GM21717 (cell line): ENCODE data around the gene RMND5B.
"Not testable (repeated sequence)": the region's sequence is repeated elsewhere in the genome, so short reads cannot be mapped to it uniquely, and the experiment has no call there.

Experiments
- ATAC-seq: cut with Tn5 transposase; IDR thresholded peaks from one replicate; pipeline ENCODE4 v1.9.1; 2021; ENCODE audit warnings: mild to moderate bottlenecking, moderate library complexity; ENCODE audit not compliant: unreplicated experiment

RMND5B gene, protein sequence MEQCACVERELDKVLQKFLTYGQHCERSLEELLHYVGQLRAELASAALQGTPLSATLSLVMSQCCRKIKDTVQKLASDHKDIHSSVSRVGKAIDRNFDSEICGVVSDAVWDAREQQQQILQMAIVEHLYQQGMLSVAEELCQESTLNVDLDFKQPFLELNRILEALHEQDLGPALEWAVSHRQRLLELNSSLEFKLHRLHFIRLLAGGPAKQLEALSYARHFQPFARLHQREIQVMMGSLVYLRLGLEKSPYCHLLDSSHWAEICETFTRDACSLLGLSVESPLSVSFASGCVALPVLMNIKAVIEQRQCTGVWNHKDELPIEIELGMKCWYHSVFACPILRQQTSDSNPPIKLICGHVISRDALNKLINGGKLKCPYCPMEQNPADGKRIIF

DNA sequence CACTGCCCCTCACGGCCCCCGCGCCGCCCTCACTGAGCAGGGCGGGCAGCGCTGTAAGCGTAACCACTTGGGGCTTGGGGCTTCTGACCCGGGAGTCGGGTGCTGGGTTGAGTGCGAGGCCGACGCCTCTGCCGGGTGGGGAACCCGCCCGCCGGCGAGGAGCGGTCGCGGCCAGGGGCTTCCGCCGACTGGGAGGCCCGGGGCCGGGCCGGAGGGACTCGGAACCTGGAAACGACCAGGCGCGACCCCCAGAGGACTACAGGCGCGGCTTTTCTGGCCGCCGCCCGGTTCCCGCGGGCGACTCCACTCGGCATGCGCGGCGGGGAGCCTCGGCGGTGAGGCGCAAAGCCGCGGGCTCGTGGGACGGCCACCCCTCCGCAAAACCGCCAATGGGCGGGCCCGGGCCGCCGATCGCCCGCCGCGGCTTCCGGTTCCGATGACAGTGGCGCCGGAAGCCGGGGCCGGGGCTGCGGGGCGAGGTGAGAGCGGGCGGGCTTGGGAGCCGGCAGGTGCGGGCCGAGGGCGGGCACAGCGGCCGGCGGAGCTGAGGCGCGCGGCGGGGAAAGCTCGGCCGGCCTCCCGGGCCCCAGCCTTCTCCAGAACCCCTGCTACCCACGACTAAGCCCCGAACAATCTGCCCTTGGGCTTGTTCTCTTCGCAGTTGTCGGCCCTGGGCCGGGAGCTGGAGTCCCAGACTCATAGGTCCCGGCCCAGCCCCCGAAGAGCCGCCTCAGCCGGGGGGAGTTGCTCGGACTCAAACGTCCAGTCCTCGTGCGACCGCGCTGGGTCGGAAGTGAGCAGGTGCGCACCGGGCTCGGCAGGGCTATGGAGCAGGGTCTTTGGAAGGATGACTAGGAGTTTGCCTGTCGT is at the start of gene RMND5B:
Gene RMND5B, plus strand, starts transcription at position 439 of the 870 bp plus-strand sequence. CDS start 7,106 bp downstream, outside the sequence.
- ATAC-seq, result peak; percentile 82

DNA sequence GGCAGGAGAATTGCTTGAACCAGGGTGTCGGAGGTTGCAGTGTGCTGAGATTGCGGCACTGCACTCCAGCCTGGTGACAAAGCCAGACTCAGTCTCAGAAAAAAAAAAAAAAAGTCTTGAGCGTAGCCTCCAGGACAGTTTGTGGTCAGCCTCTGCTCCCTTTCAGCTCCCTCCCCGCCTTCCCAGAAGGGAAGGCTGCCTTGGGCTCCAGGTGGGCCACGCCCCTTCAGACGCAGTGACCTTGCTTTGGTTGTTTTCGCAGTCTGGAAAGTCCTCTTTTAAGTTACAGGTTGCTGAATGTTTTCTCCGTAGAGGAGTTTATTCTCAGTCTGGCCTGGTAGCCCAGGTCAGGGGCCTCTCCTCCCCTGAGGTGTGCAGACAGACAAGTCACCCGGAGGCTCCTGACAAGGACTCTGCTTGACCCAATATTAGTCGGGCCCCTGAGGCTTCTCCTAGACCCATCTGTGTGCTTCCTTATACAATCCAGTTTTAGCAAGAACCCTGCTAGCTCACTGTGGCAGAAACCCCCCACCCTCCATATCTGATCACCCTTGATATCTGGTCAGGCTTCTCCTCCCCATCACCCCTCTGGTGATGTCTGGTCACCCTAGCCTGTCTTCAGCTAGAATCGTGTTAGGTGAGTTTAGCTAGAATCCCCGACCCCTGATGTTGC is 49.1 kb upstream of the RMND5B start:
- ATAC-seq, result no peak

DNA sequence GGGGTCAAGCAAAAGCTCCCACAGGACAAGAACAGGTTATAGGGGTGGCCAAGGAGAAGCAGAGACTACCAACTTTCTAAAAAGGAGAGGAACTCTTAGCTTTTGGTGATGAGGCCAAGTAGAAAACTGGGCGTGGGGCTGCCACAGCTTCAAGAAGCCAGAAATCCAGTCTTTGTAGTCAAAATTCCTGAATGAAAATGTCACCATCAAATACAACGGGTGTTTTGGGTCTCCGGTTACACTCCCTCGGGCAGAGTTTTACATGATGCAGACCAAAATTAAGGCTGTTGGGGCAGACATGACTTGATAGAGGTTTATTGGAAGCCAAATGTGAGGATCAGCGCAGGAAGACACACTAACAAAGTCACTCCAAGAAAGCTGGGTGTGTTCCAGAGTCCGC is 46.9 kb upstream of the RMND5B start:
- no peak for ATAC-seq

DNA sequence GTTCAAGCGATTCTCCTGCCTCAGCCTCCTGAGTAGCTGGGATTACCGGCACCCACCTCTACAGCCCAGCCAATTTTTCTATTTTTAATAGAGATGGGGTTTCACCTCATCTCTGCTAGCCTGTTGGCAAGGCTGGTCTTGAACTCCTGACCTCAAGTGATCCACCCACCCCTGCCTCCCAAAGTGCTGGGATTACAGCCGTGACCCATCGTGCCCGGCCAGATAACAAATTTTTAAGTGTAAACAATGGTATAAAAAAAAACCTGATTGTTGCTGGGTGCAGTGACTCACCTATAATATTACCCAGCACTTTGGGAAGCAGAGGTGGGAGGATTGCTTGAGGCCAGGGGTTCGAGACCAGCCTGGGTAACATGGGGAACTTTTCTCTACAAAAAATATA is 45.5 kb upstream of the RMND5B start:
- no peak for ATAC-seq

GRCh38 chr5:178086266-178086665 is 44.5 kb upstream of the RMND5B start:
- no peak for ATAC-seq

DNA sequence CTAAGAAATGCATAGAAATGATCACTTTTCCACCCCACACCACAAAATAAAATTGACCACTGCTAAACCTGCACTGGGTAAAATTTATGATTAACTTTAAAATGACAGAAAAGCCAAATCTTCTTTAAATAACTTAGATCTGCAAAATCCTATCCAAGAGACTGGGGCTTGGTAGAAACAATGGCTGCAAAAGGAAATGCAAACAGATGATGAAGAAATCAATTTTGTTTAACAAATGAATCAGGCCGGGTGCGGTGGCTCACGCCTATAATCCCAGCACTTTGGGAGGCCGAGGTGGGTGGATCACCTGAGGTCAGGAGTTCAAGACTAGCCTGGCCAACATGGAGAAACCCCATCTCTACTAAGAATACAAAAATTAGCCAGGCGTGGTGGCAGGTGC is 43.6 kb upstream of the RMND5B start:
- ATAC-seq, result not testable (repeated sequence)

- ATAC-seq, result peak; percentile 53
Measured at GRCh38 chr5:178090856-178091255, 40.0 kb upstream of the RMND5B start.

GRCh38 chr5:178093134-178093533 is 37.7 kb upstream of the RMND5B start:
- no peak for ATAC-seq

DNA sequence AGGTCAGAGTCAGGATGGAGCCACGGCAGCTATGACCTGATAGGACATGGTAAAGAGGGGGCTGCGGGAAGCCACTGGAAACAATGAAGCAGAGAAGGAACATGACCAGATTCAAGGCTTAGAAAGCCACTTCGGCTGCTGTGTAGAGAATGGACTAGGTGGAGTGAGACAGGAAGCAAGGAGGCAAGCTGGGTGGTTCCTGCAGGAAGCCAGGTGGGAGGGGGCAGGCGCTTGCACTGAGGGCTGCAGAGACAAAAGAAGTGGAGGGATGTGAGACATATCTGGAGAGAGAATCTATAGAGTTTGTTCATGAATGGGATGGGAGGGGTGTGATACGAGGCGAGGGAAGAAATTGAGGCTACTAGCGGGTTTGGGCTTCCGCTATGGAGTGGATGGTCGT is 36.5 kb upstream of the RMND5B start:
- ATAC-seq, result no peak

DNA sequence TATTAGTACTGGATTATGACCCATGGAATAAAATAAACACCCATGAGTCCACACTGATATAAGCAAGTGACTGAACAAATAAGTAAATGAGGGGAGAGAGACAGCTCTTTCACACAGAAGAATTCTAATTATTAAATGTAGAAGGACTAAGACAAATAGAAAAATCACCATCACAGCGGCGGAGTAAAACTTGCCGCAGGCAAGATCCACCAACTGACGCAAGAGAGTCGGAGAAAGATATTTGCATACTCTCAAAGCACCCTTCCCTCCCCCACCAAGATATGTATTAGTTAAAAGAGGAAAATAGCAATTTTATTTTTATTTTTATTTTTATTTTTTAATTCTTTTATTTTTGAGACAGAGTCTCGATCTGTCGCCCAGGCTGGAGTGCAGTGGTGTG is 32.1 kb upstream of the RMND5B start:
- no peak for ATAC-seq

DNA sequence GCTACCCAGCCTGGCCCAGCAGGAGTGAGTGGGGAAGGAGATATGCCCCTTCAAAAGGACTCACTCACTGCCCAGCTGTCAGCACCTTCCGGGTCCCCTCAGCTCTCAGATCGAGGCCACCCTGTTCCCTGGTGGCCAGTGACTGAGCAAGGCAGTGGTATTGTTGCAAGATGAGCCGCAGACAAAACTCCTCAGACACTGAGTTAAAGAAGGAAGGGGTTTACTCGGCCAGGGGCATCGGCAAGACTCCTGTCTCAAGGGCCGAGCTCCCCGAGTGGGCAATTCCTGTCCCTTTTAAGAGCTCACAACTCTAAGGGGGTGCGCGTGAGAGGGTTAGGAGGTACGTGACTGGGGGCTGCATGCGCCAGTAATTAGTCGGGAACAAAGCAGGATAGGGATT is 27.2 kb upstream of the RMND5B start:
- ATAC-seq, result no peak

GRCh38 chr5:178104492-178104891 is 26.3 kb upstream of the RMND5B start:
- ATAC-seq, result no peak

DNA sequence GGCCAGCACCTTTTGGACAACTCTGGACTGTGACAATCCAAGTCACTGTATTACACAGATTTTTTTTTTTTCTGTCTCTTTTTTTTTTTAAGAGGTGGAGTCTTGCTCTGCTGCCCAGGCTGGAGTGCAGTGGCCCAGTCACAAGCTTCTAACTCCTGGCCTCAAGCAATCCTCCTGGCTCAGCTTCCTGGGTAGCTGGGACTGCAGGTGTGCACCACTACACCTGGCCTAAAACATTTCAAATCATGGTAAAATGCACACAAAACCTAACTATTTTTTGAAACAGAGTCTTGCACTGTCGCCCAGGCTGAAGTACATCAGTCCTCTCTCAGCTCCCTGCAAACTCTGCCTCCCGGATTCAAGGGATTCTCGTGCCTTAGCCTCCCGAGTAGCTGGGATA is 24.7 kb upstream of the RMND5B start:
- no peak for ATAC-seq

- no peak for ATAC-seq
Measured at GRCh38 chr5:178106556-178107239, 24.1 kb upstream of the RMND5B start.

- no peak for ATAC-seq
Measured at GRCh38 chr5:178107756-178108310, 23.0 kb upstream of the RMND5B start.

- ATAC-seq, result no peak
Measured at GRCh38 chr5:178108446-178108845, 22.4 kb upstream of the RMND5B start.

GRCh38 chr5:178108966-178109365 is 21.8 kb upstream of the RMND5B start:
- no peak for ATAC-seq

GRCh38 chr5:178110511-178110910 is 20.3 kb upstream of the RMND5B start:
- ATAC-seq, result no peak

DNA sequence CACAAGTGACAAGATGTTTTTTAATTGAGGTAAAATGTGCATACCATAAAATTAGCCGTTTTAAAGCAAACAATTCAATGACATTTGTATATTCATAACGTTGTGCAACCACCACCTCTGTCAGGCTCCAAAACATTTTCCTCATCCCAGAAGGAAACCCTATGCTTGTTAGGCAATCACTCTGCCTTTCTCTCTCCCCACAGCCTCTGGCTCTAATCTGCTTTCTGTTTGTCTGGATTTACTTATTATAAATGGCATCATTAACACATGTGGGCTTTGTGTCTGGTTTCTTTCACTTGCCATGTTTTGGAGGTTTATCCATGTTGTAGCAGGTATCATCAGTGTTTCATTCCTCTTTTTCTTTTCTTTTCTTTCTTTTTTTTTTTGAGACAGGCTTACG is 18.9 kb upstream of the RMND5B start:
- no peak for ATAC-seq

DNA sequence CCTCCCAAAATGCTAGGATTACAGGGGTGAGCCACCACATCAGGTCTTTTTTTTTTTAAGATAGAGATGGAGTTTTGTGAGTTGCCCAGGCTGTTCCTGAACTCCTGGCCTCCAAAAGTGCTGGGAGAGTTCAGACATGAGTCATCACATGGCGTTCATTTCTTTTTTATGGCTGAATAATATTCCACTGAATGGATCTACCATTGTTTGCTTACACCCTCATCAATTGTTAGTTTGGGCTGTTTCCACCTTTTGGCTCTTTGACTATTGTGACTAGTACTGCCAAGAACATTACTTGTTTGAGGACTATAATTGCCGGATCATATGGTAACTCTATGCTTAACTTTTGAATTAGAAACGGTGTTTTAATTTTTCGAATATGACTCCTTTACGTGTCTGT is 18.3 kb upstream of the RMND5B start:
- no peak for ATAC-seq
